WERI-Rb-1 (cell line): ENCODE results near the gene TTC8.
"Not testable (repeated sequence)": the region's sequence is repeated elsewhere in the genome, so short reads cannot be mapped to it uniquely, and the experiment has no call there.

Experiments
- DNase-seq: peaks from one replicate; pipeline ENCODE4 v3.0.0-alpha.2; 2020
- H3K27ac ChIP-seq: fragments of 250-450 bp; sonication (Bioruptor Pico); 2 replicates; pipeline ENCODE4 v1.5.1; 2020; ENCODE audit warnings: mild to moderate bottlenecking, moderate library complexity
- H3K27me3 ChIP-seq: fragments of 250-450 bp; sonication (Bioruptor Pico); 2 replicates; pipeline ENCODE4 v1.5.1; 2021; ENCODE audit warnings: mild to moderate bottlenecking, low read depth, moderate library complexity; ENCODE audit not compliant: insufficient read depth, severe bottlenecking
- H3K36me3 ChIP-seq: fragments of 250-450 bp; sonication (Bioruptor Pico); 2 replicates; pipeline ENCODE4 v1.5.1; 2020; ENCODE audit warnings: mild to moderate bottlenecking, moderate library complexity
- H3K4me3 ChIP-seq: 2 replicates; pipeline ENCODE4 v1.5.1; 2011; ENCODE audit warnings: low read depth, mild to moderate bottlenecking, control low read depth, low read length
- H3K9me3 ChIP-seq: fragments of 250-450 bp; sonication (Bioruptor Pico); 2 replicates; pipeline ENCODE4 v1.5.1; 2021; ENCODE audit warnings: mild to moderate bottlenecking, moderate library complexity; ENCODE audit not compliant: severe bottlenecking
- CTCF ChIP-seq: IDR thresholded peaks from 2 replicates; pipeline ENCODE4 v1.5.1; 2011; ENCODE audit warnings: low read depth, mild to moderate bottlenecking, control low read depth, inconsistent platforms, low read length

The TTC8 gene

GRCh38 chr14:88818018-88818417 is 6.4 kb upstream of the TTC8 start:
- Histone ChIP-seq H3K27me3 (no peaks in the 10 kb centered on the region), H3K27ac (no peak overlapping the region), H3K4me3 (no peak overlapping the region), H3K36me3 (no peaks in the 10 kb centered on the region), H3K9me3 (no peaks in the 10 kb centered on the region)
- no peak for TF ChIP-seq CTCF
- no peak for DNase-seq

DNA sequence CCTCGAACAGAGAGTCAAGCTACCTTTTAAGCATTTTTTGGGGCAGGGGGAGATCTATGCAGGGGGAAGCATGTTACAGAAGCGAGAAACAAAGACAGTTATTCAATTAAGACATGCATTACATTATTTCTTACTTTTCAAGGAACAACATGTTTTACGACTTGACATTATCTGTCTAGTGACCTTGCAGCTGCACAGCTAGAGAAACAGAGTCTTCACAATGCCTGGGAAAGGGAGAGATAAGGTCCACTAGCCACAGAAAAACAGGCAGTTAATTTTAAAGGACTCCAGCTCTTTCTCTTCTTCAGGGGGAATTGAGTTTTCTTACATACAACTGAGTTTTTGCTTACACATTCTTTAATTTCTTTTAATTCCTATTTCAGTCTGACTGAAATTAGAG is 4.8 kb upstream of the TTC8 start:
- not testable (repeated sequence) for H3K27ac ChIP-seq, H3K27me3 ChIP-seq, H3K36me3 ChIP-seq, DNase-seq, H3K4me3 ChIP-seq, H3K9me3 ChIP-seq

- Histone ChIP-seq H3K36me3 (no peaks in the 10 kb centered on the region), H3K4me3 (no peak overlapping the region), H3K27me3 (no peaks in the 10 kb centered on the region), H3K27ac (peak overlapping the region; percentile 29), H3K9me3 (no peaks in the 10 kb centered on the region)
- no peak for TF ChIP-seq CTCF
- DNase-seq = peak; percentile 30
Measured at GRCh38 chr14:88821378-88821777, 3.1 kb upstream of the TTC8 start.

GRCh38 chr14:88821888-88822287 is 2.6 kb upstream of the TTC8 start:
- no peak for TF ChIP-seq CTCF
- H3K9me3 ChIP-seq = no peaks in the 10 kb centered on the region
- H3K4me3 ChIP-seq = no peak overlapping the region
- no peaks in the 10 kb centered on the region for H3K27me3 ChIP-seq
- H3K27ac ChIP-seq = peak overlapping the region; percentile 29
- no peak for DNase-seq
- H3K36me3 ChIP-seq = no peaks in the 10 kb centered on the region

- H3K27me3 ChIP-seq = no peaks in the 10 kb centered on the region
- no peak for TF ChIP-seq CTCF
- peak overlapping the region; percentile 95 for H3K27ac ChIP-seq
Measured at GRCh38 chr14:88823968-88824313, 510 bp upstream of the TTC8 start.

DNA sequence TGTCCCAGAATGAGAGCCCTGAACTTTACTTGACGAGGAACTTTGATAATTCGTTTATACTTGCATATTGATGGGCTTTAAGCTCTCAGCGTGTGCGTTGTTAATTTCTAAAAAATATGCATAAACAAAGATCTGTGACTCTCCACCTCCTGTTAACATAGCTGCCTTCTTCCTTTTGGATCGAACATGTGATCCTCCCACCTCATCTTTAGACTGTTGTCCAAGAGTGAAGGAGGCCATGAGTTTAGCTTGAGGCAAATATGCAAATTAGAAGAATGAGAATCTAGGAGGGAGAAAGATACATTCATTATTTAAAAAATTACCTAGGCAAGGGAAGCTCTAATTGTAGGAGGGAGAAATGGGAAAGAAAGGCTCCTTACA is 617 bp downstream of the TTC8 start:
- no peak for TF ChIP-seq CTCF
- no peak for DNase-seq
- peak overlapping the region; percentile 70 for H3K4me3 ChIP-seq
- no peaks in the 10 kb centered on the region for H3K9me3 ChIP-seq
- no peaks in the 10 kb centered on the region for H3K36me3 ChIP-seq
- no peaks in the 10 kb centered on the region for H3K27me3 ChIP-seq
- peak overlapping the region; percentile 95 for H3K27ac ChIP-seq

More at GRCh38 chr14:88823968-88824313, 510 bp upstream of the TTC8 start:
- H3K36me3 ChIP-seq = no peaks in the 10 kb centered on the region
- DNase-seq = no peak
- H3K4me3 ChIP-seq = peak overlapping the region; percentile 70
- H3K9me3 ChIP-seq = no peaks in the 10 kb centered on the region
